Upper lobe of left lung (tissue), 4 donors: ENCODE data around the gene PDE4B.

Source experiments
- EP300 ChIP-seq, 4 donors: sonication (generic); formaldehyde crosslinking; IDR thresholded peaks; one replicate each; pipeline ENCODE4 v1.5.1; 2017; ENCODE audit warnings: antibody characterized with exemption in 4 of 4, control low read depth in 2 of 4
- TF ChIP-seq, protein P1 (sequence below), 6 experiments: fragments of 450-650 bp in 4 of 6; fragments of 200-600 bp in 2 of 6; sonication (generic) in 2 of 6; IDR thresholded peaks; one replicate each; pipeline ENCODE4 v1.5.1; 2016 to 2019; ENCODE audit warnings: antibody characterized with exemption in 6 of 6

DNA sequence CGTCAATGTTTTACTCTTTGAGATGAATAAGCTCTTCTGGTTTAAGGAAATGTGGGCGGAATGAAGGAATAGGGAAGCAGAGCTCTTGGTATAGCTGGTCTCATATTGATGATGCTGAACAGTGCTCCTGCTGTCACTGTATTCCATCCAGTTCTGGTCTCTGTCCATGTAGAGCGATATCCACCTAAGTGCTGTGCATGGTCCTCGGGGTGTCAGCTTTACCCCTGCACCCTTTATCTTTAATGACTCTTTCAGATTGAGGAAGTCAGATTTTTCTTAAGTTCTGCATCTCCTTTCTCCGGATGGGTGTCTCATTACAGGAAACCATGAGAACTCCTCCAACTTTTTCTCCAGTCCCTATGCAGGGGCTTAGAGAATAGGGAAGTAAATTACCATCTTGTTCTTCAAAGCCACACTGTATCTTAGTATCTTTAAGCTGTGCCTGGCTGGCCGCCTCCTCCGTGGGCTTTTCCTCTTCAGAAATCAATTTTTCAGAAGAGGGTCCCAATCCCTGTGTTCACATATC lies 52.9 kb downstream of the PDE4B start:
- no peak for TF ChIP-seq EP300 (IDR thresholded peaks at IDR 0.05)
- TF ChIP-seq, protein P1, sequence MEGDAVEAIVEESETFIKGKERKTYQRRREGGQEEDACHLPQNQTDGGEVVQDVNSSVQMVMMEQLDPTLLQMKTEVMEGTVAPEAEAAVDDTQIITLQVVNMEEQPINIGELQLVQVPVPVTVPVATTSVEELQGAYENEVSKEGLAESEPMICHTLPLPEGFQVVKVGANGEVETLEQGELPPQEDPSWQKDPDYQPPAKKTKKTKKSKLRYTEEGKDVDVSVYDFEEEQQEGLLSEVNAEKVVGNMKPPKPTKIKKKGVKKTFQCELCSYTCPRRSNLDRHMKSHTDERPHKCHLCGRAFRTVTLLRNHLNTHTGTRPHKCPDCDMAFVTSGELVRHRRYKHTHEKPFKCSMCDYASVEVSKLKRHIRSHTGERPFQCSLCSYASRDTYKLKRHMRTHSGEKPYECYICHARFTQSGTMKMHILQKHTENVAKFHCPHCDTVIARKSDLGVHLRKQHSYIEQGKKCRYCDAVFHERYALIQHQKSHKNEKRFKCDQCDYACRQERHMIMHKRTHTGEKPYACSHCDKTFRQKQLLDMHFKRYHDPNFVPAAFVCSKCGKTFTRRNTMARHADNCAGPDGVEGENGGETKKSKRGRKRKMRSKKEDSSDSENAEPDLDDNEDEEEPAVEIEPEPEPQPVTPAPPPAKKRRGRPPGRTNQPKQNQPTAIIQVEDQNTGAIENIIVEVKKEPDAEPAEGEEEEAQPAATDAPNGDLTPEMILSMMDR (IDR thresholded peaks at IDR 0.05): no peak
